B cell (primary cell): Measurements from ENCODE around the gene HEPN1. TPM values are rescaled to one million over a fixed set of nuclear protein-coding genes. Genes with fewer than 3 reads are reported as not detected.

Source experiments
- ATAC-seq: fragments of 200-7000 bp; cut with Tn5 transposase; one replicate; pipeline ENCODE4 v1.10.0; 2021; ENCODE audit warnings: low read depth, mild to moderate bottlenecking, moderate number of reproducible peaks, moderate library complexity
- CTCF ChIA-PET: fragments of 350-600 bp; sonication (Branson Sonifier 250); formaldehyde crosslinking; loops from one replicate; lab custom pipeline; 2021; ENCODE audit warnings: antibody characterized with exemption, inconsistent platforms; lab: Charles Lee
- POLR2A ChIA-PET: fragments of 350-600 bp; sonication (Branson Sonifier 250); formaldehyde crosslinking; loops from one replicate; lab custom pipeline; 2021; ENCODE audit warnings: antibody characterized with exemption; lab: Charles Lee
- DNase-seq: peaks from one replicate; pipeline ENCODE4 v3.0.0; 2013
- H2AFZ ChIP-seq: 2 replicates; pipeline ENCODE4 v1.6.1; 2012; ENCODE audit warnings: mild to moderate bottlenecking, low read depth, low read length; ENCODE audit not compliant: insufficient read depth, poor library complexity, severe bottlenecking
- H3K27ac ChIP-seq, 2 donors: 1 replicate in 1 of 2; 2 replicates in 1 of 2; pipeline ENCODE4 v1.5.1; 2012 to 2013; ENCODE audit warnings: low read length in 2 of 2, mild to moderate bottlenecking in 2 of 2, moderate library complexity in 1 of 2
- H3K27me3 ChIP-seq, 4 experiments: fragments of 200-600 bp in 1 of 4; sonication (generic) in 1 of 4; replicated peaks in 1 of 4; 1 replicate in 2 of 4; 2 replicates in 2 of 4; pipeline versions ENCODE4 v1.6.1 to v1.7.0; 2013 to 2016; ENCODE audit warnings: low read length in 3 of 4, mild to moderate bottlenecking in 2 of 4, mixed read lengths in 1 of 4, moderate library complexity in 1 of 4; ENCODE audit not compliant: insufficient read depth in 4 of 4, control insufficient read depth in 3 of 4; ENCODE audit errors: control extremely low read depth in 1 of 4
- H3K36me3 ChIP-seq, 2 experiments: replicated peaks in 1 of 2; 1 replicate in 1 of 2; 2 replicates in 1 of 2; pipeline versions ENCODE4 v1.6.1 to v1.7.1; 2013; ENCODE audit warnings: low read length in 1 of 2; ENCODE audit not compliant: insufficient read depth in 2 of 2, control insufficient read depth in 1 of 2; ENCODE audit errors: control extremely low read depth in 1 of 2, extremely low read depth in 1 of 2
- H3K4me1 ChIP-seq, 2 donors: fragments of 200-600 bp in 1 of 2; sonication (generic) in 1 of 2; 1 replicate in 1 of 2; 2 replicates in 1 of 2; pipeline versions ENCODE4 v1.5.1 to v1.6.1; 2013 to 2017; ENCODE audit warnings: low read length in 2 of 2; ENCODE audit not compliant: control insufficient read depth in 2 of 2, insufficient read depth in 2 of 2
- H3K4me2 ChIP-seq: replicated peaks from 2 replicates; pipeline ENCODE3; 2012; ENCODE audit warnings: mild to moderate bottlenecking, low read depth, low read length; ENCODE audit not compliant: poor library complexity, severe bottlenecking
- H3K4me3 ChIP-seq, 5 experiments: fragments of 200-600 bp in 1 of 5; sonication (generic) in 1 of 5; 1 replicate in 3 of 5; 2 replicates in 2 of 5; pipeline versions ENCODE4 v1.5.1 to v1.7.0; 2011 to 2016; ENCODE audit warnings: low read length in 4 of 5, mild to moderate bottlenecking in 4 of 5, low read depth in 2 of 5, control low read depth in 1 of 5, moderate library complexity in 1 of 5; ENCODE audit not compliant: insufficient read depth in 1 of 5; ENCODE audit errors: control extremely low read depth in 1 of 5, extremely low read depth in 1 of 5
- H3K79me2 ChIP-seq: fragments of 200-600 bp; sonication (generic); one replicate; pipeline ENCODE4 v1.6.0; 2016; ENCODE audit warnings: low read length; ENCODE audit not compliant: control insufficient read depth, insufficient read depth
- H3K9ac ChIP-seq: fragments of 200-600 bp; sonication (generic); 2 replicates; pipeline ENCODE4 v1.6.1; 2017; ENCODE audit warnings: mild to moderate bottlenecking, low read length, moderate library complexity
- H3K9me3 ChIP-seq, 3 donors: one replicate each; pipeline versions ENCODE4 v1.6.1 to v1.7.1; 2013; ENCODE audit warnings: low read length in 2 of 3; ENCODE audit not compliant: control insufficient read depth in 2 of 3, insufficient read depth in 1 of 3; ENCODE audit errors: control extremely low read depth in 1 of 3
- H4K20me1 ChIP-seq: 2 replicates; pipeline ENCODE4 v1.6.0; 2012; ENCODE audit warnings: mild to moderate bottlenecking, low read length; ENCODE audit not compliant: insufficient read depth, control insufficient read depth, poor library complexity, severe bottlenecking
- H3K27ac Mint-ChIP-seq: one replicate; pipeline ENCODE4 v1.8.0; 2021; ENCODE audit warnings: mixed read lengths
- H3K27me3 Mint-ChIP-seq: one replicate; pipeline ENCODE4 v1.8.0; 2021; ENCODE audit warnings: mixed read lengths
- H3K4me1 Mint-ChIP-seq: one replicate; pipeline ENCODE4 v1.8.0; 2021; ENCODE audit warnings: mixed read lengths
- H3K4me3 Mint-ChIP-seq: one replicate; pipeline ENCODE4 v1.8.0; 2021; ENCODE audit warnings: mixed read lengths
- H3K9me3 Mint-ChIP-seq: one replicate; pipeline ENCODE4 v1.8.0; 2022; ENCODE audit warnings: mixed read lengths; ENCODE audit not compliant: insufficient read depth
- EZH2 ChIP-seq: IDR thresholded peaks from 2 replicates; pipeline ENCODE4 v1.6.1; 2012; ENCODE audit warnings: borderline replicate concordance, low read depth, mild to moderate bottlenecking, moderate library complexity, low read length; ENCODE audit not compliant: insufficient read depth, poor library complexity, severe bottlenecking
- WGBS: methylation state at CpG from one replicate; pipeline ENCODE4 v1.1.5; 2013; ENCODE audit warnings: missing lambda C conversion rate; ENCODE audit not compliant: insufficient coverage; 5-methylcytosine and 5-hydroxymethylcytosine counted together
- intact Hi-C: fragments of 100-400 bp; cut with micrococcal nuclease; formaldehyde crosslinking; loops from one replicate; pipeline ENCODE4 v1.10.0; 2022
- polyA plus RNA-seq: library from polyadenylated mRNA; depleted of rRNA; stranded (reverse); fragments of >200 nt; gene quantifications from 2 replicates; pipeline ENCODE4 v1.2.3, GENCODE V29; 2012
- total RNA-seq, 2 donors: library from RNA; stranded (reverse); fragments of 120-200 nt in 1 of 2; gene quantifications; 1 replicate in 1 of 2; 2 replicates in 1 of 2; pipeline versions ENCODE4 v1.2.3 to v1.2.4, GENCODE V29; 2013 to 2022
- TF ChIP-seq, protein P1 (sequence below): fragments of 200-600 bp; IDR thresholded peaks from one replicate; pipeline ENCODE4 v1.8.0; 2022; ENCODE audit warnings: antibody characterized with exemption, mild to moderate bottlenecking

The HEPN1 gene
- total and polyA plus RNA-seq, 2 donors (not counting 1 experiment from before 2014, with no cell fraction given) = not detected

DNA sequence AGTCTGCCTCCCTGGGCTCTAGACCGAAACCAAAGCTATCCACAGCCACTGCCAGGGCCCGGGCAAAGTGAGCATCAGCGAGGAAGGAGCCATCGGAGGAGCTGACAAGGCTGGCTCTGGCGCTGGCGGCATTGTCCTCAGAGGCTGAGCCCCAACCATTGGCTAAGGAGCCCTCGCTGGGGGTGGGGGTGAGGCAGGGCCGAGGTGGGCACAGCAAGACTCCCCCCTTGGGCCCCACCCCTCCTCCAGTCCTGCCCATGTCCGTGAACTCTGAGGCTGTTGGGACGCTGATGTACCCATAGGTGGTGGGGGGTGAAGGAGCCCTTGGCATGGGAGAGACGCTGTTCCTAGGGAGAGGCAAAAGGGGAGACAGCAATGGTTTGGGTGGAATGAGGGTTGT lies 32.6 kb upstream of the HEPN1 start:
- TF ChIP-seq EZH2 = no peak
- TF ChIP-seq, protein P1, sequence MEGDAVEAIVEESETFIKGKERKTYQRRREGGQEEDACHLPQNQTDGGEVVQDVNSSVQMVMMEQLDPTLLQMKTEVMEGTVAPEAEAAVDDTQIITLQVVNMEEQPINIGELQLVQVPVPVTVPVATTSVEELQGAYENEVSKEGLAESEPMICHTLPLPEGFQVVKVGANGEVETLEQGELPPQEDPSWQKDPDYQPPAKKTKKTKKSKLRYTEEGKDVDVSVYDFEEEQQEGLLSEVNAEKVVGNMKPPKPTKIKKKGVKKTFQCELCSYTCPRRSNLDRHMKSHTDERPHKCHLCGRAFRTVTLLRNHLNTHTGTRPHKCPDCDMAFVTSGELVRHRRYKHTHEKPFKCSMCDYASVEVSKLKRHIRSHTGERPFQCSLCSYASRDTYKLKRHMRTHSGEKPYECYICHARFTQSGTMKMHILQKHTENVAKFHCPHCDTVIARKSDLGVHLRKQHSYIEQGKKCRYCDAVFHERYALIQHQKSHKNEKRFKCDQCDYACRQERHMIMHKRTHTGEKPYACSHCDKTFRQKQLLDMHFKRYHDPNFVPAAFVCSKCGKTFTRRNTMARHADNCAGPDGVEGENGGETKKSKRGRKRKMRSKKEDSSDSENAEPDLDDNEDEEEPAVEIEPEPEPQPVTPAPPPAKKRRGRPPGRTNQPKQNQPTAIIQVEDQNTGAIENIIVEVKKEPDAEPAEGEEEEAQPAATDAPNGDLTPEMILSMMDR = no peak
- peaks cover 0 to 6% (median 0%) of the 10 kb centered on the region in 4 experiments for H3K27me3 ChIP-seq
- no peak for DNase-seq
- H3K4me3 ChIP-seq = no peak overlapping the region
- H3K9ac ChIP-seq = no peak overlapping the region
- H3K4me3 Mint-ChIP-seq = no peak overlapping the region
- WGBS = 92% methylated on average over 7 of the region's 11 CpGs
- H3K79me2 ChIP-seq = no peaks in the 10 kb centered on the region
- intact Hi-C loops = no loop called here
- H2AFZ ChIP-seq = no peak overlapping the region
- H3K9me3 ChIP-seq = peaks cover 0 to 4% (median 0%) of the 10 kb centered on the region in 3 donors
- ChIA-PET CTCF (interaction anchor here (1.9 kb wide), 1 partner anchor 10 kb away, joined by 6 read pairs; no protein-coding TSS in a partner anchor), POLR2A (no interaction called here)
- no peak overlapping the region for H3K4me2 ChIP-seq
- no peaks in the 10 kb centered on the region for H3K9me3 Mint-ChIP-seq
- no peaks in the 10 kb centered on the region for H3K36me3 ChIP-seq
- H3K27ac ChIP-seq = no peak overlapping the region
- H4K20me1 ChIP-seq = no peaks in the 10 kb centered on the region
- ATAC-seq = no peak
- H3K27me3 Mint-ChIP-seq = peaks cover 19% of the 10 kb centered on the region
- H3K4me1 Mint-ChIP-seq = no peaks in the 10 kb centered on the region
- H3K4me1 ChIP-seq = no peaks in the 10 kb centered on the region
- no peak overlapping the region for H3K27ac Mint-ChIP-seq

DNA sequence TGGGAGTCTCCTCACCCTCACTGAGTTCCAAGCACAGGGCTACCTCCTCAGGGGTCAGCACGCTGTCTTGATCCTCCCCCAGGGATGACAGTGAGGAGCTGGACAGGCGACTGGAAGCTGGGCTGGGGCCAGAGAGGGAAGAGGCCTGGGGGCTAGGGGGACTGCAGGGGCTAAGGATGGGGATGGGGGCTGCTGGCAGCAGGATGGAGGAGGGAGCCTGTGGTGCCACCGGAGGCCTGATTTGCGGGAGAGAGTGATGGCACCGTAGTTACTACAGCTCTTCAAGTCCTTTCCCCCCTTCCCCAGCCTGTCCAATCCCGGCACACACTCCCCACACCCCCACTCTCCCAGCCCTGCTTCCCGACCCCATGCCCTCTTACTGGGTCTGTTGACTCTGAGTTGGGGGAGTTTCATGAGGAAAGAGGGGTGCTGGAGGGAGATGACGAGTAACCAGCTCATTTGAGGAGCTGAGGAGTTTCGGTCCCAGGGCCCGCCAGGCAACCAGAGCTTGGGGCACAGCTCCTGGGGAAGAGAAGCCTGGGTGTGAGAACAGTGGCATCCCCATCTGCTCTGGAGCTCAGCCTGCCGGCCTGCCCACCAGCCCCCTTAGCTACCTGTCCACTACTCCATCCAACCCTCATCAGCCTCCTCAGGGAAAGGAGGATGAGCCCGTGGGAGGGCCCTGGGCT lies 31.9 kb upstream of the HEPN1 start:
- H3K27me3 ChIP-seq = peaks cover 0 to 6% (median 0%) of the 10 kb centered on the region in 4 experiments
- no peak overlapping the region for H3K4me3 Mint-ChIP-seq

More for the DNA sequence above, 31.9 kb upstream of the HEPN1 start:
- ATAC-seq = no peak
- intact Hi-C loops = no loop called here
- Histone ChIP-seq H3K79me2 (no peaks in the 10 kb centered on the region), H4K20me1 (no peaks in the 10 kb centered on the region), H3K9ac (no peak overlapping the region), H3K4me2 (no peak overlapping the region), H3K4me1 (no peaks in the 10 kb centered on the region), H2AFZ (no peak overlapping the region), H3K9me3 (peaks cover 0 to 4% (median 0%) of the 10 kb centered on the region in 3 donors), H3K4me3 (no peak overlapping the region), H3K27ac (no peak overlapping the region), H3K36me3 (no peaks in the 10 kb centered on the region)
- DNase-seq = no peak
- Mint-ChIP-seq H3K9me3 (no peaks in the 10 kb centered on the region), H3K27ac (no peak overlapping the region), H3K4me1 (no peaks in the 10 kb centered on the region), H3K27me3 (peaks cover 19% of the 10 kb centered on the region)
- 100% methylated on average over 4 of the region's 12 CpGs for WGBS
- TF ChIP-seq, protein P1 = no peak
- TF ChIP-seq EZH2 = no peak
- CTCF ChIA-PET = interaction anchor here (1.9 kb wide), 1 partner anchor 11 kb away, joined by 6 read pairs; no protein-coding TSS in a partner anchor
- POLR2A ChIA-PET = no interaction called here
